T-cell (primary cell): ENCODE data around the gene KCNMA1. TPM values are rescaled to one million over a fixed set of nuclear protein-coding genes. Genes with fewer than 3 reads are reported as not detected.

Experiments used
- ATAC-seq, 4 experiments: fragments of 200-7000 bp in 3 of 4; fragments of 150-1000 bp in 1 of 4; cut with Tn5 transposase; replicated peaks in 1 of 4; 1 replicate in 3 of 4; 2 replicates in 1 of 4; pipeline ENCODE4 v1.10.0; 2021; ENCODE audit warnings: moderate library complexity in 3 of 4, mild to moderate bottlenecking in 2 of 4, moderate number of reproducible peaks in 1 of 4
- CTCF ChIA-PET, 2 donors: fragments of 300-600 bp; sonication (Branson Sonifier 250); formaldehyde crosslinking; loops; one replicate each; lab custom pipeline; 2022; ENCODE audit warnings: antibody characterized with exemption in 2 of 2; lab: Charles Lee
- POLR2A ChIA-PET, 2 donors: fragments of 300-600 bp; sonication (Branson Sonifier 250); formaldehyde crosslinking; loops; one replicate each; lab custom pipeline; 2022; ENCODE audit warnings: antibody characterized with exemption in 2 of 2; lab: Charles Lee
- DNase-seq, 35 experiments: peaks; one replicate each; pipeline versions ENCODE4 v3.0.0 to v3.0.0-alpha.2; 2013 to 2023
- H3K27ac ChIP-seq: one replicate; pipeline ENCODE4 v1.5.1; 2013; ENCODE audit warnings: low read length
- H3K27me3 ChIP-seq, 2 experiments: replicated peaks in 1 of 2; 1 replicate in 1 of 2; 2 replicates in 1 of 2; pipeline versions ENCODE4 v1.6.1 to v1.7.0; 2013; ENCODE audit warnings: low read length in 1 of 2, mixed read lengths in 1 of 2; ENCODE audit not compliant: control insufficient read depth in 2 of 2, insufficient read depth in 2 of 2; ENCODE audit errors: extremely low read depth in 1 of 2
- H3K36me3 ChIP-seq, 2 donors: 1 replicate in 1 of 2; 2 replicates in 1 of 2; pipeline versions ENCODE4 v1.6.1 to v1.7.0; 2013; ENCODE audit warnings: low read length in 1 of 2; ENCODE audit not compliant: control insufficient read depth in 2 of 2, insufficient read depth in 1 of 2; ENCODE audit errors: extremely low read depth in 1 of 2
- H3K4me1 ChIP-seq, 2 experiments: 1 replicate in 1 of 2; 2 replicates in 1 of 2; pipeline versions ENCODE4 v1.6.1 to v1.7.0; 2013; ENCODE audit warnings: low read length in 2 of 2, mixed read lengths in 1 of 2; ENCODE audit not compliant: insufficient read depth in 2 of 2, control insufficient read depth in 1 of 2; ENCODE audit errors: extremely low read depth in 1 of 2
- H3K4me3 ChIP-seq, 2 donors: 1 replicate in 1 of 2; 2 replicates in 1 of 2; pipeline versions ENCODE4 v1.5.1 to v1.7.0; 2013; ENCODE audit warnings: mild to moderate bottlenecking in 2 of 2, low read length in 1 of 2, moderate library complexity in 1 of 2; ENCODE audit not compliant: control insufficient read depth in 1 of 2; ENCODE audit errors: extremely low read depth in 1 of 2
- H3K9me3 ChIP-seq: 2 replicates; pipeline ENCODE4 v1.7.0; 2013
- H3K27ac Mint-ChIP-seq, 2 donors: one replicate each; pipeline ENCODE4 v1.8.0; 2020 to 2021; ENCODE audit warnings: mild to moderate bottlenecking in 2 of 2, mixed read lengths in 2 of 2
- H3K27me3 Mint-ChIP-seq, 2 donors: one replicate each; pipeline ENCODE4 v1.8.0; 2021 to 2022; ENCODE audit warnings: mixed read lengths in 2 of 2
- H3K36me3 Mint-ChIP-seq: one replicate; pipeline ENCODE4 v1.8.0; 2021; ENCODE audit warnings: mixed read lengths
- H3K4me1 Mint-ChIP-seq, 3 donors: one replicate each; pipeline ENCODE4 v1.8.0; 2020 to 2022; ENCODE audit warnings: mixed read lengths in 3 of 3, mild to moderate bottlenecking in 1 of 3
- H3K4me3 Mint-ChIP-seq, 3 donors: one replicate each; pipeline ENCODE4 v1.8.0; 2020 to 2022; ENCODE audit warnings: mild to moderate bottlenecking in 3 of 3, mixed read lengths in 3 of 3, moderate library complexity in 3 of 3
- H3K9me3 Mint-ChIP-seq, 3 donors: one replicate each; pipeline ENCODE4 v1.8.0; 2020 to 2022; ENCODE audit warnings: mixed read lengths in 3 of 3
- WGBS: methylation state at CpG from one replicate; pipeline ENCODE4 v1.1.5; 2013; ENCODE audit warnings: missing lambda C conversion rate; ENCODE audit not compliant: insufficient coverage; 5-methylcytosine and 5-hydroxymethylcytosine counted together
- total RNA-seq, 35 experiments: library from RNA in 6 of 35; stranded (reverse) in 6 of 35; fragments of 120-200 nt in 1 of 35; gene quantifications; one replicate each; pipeline versions ENCODE4 v1.2.1 to v1.2.4 and lab custom pipeline; 2013 to 2026

Gene KCNMA1
- total RNA-seq, 5 donors from 2014 or later (not counting 1 experiment from before 2014, with no cell fraction given): 0.14 to 1.6 (median 0.60) TPM

DNA sequence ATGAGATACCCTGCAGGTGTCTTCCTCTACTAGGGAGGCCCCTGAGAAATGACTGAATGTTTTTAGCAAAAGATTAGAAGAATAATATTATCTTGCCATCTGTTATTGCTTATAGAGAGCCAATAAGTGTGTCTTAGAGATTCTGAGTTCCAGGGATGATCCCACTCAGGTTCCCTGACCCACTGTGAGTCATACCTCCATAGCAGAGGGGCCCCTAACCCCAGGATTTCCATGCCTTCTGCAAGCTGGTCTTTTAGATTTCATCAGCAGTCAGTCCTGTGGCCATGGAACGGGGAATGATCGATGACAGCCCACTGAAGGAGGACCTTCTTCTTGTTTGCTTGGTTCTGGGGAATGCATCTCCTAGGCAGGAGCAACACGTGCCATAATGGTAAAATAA lies 333.4 kb downstream of the KCNMA1 start:
- ATAC-seq: no peak
- peaks cover 4 to 8% (median 8%) of the 10 kb centered on the region in 3 donors for H3K9me3 Mint-ChIP-seq
- DNase-seq: no peak
- no peaks in the 10 kb centered on the region for H3K9me3 ChIP-seq
- POLR2A ChIA-PET: no interaction called here
- no peak overlapping the region for H3K27ac Mint-ChIP-seq
- H3K4me3 ChIP-seq: no peak overlapping the region
- CTCF ChIA-PET: no interaction called here
- no peak overlapping the region for H3K27ac ChIP-seq
- no peaks in the 10 kb centered on the region for H3K4me1 ChIP-seq
- H3K4me1 Mint-ChIP-seq: no peaks in the 10 kb centered on the region
- H3K4me3 Mint-ChIP-seq: no peak overlapping the region
- peaks cover 7 to 8% of the 10 kb centered on the region in 2 donors for H3K27me3 Mint-ChIP-seq
- peaks cover 0 to 2% of the 10 kb centered on the region in 2 experiments for H3K27me3 ChIP-seq
- WGBS: 67% methylated on average over 3 of the region's 3 CpGs
- no peaks in the 10 kb centered on the region for H3K36me3 ChIP-seq
- H3K36me3 Mint-ChIP-seq: no peaks in the 10 kb centered on the region

GRCh38 chr10:77301305-77301730 lies 336.3 kb downstream of the KCNMA1 start:
- peaks cover 4 to 8% (median 5%) of the 10 kb centered on the region in 3 donors for H3K9me3 Mint-ChIP-seq
- Histone ChIP-seq H3K9me3 (no peaks in the 10 kb centered on the region), H3K36me3 (no peaks in the 10 kb centered on the region), H3K27ac (no peak overlapping the region), H3K4me3 (no peak overlapping the region), H3K27me3 (peaks cover 2 to 3% of the 10 kb centered on the region in 2 experiments), H3K4me1 (no peaks in the 10 kb centered on the region)
- peaks cover 5% of the 10 kb centered on the region in 2 donors for H3K27me3 Mint-ChIP-seq
- no peak overlapping the region for H3K27ac Mint-ChIP-seq
- WGBS: no CpG with 5 or more reads among the region's 3 CpGs
- no peak for ATAC-seq
- H3K4me3 Mint-ChIP-seq: no peak overlapping the region
- CTCF ChIA-PET: interaction anchor here in 1 of 2 donors (0.6 kb wide), 1 partner anchor 84 kb away, joined by 7 read pairs; no protein-coding TSS in a partner anchor
- no peaks in the 10 kb centered on the region for H3K4me1 Mint-ChIP-seq
- DNase-seq: no peak
- POLR2A ChIA-PET: no interaction called here
- H3K36me3 Mint-ChIP-seq: no peaks in the 10 kb centered on the region

GRCh38 chr10:77300682-77301302 lies 336.8 kb downstream of the KCNMA1 start:
- ChIA-PET POLR2A (no interaction called here), CTCF (interaction anchor here in 1 of 2 donors (0.6 kb wide), 1 partner anchor 84 kb away, joined by 7 read pairs; no protein-coding TSS in a partner anchor)
- H3K27ac ChIP-seq: no peak overlapping the region
- H3K4me1 ChIP-seq: no peaks in the 10 kb centered on the region
- Mint-ChIP-seq H3K27me3 (peaks cover 5% of the 10 kb centered on the region in 2 donors), H3K9me3 (peaks cover 4 to 8% (median 5%) of the 10 kb centered on the region in 3 donors), H3K4me1 (no peaks in the 10 kb centered on the region), H3K36me3 (no peaks in the 10 kb centered on the region), H3K27ac (no peak overlapping the region), H3K4me3 (no peak overlapping the region)
- H3K27me3 ChIP-seq: peaks cover 2 to 3% of the 10 kb centered on the region in 2 experiments
- no peaks in the 10 kb centered on the region for H3K9me3 ChIP-seq
- no peak overlapping the region for H3K4me3 ChIP-seq
- ATAC-seq: no peak
- no peak for DNase-seq
- WGBS: 67% methylated on average over 1 of the region's 3 CpGs
- no peaks in the 10 kb centered on the region for H3K36me3 ChIP-seq

DNA sequence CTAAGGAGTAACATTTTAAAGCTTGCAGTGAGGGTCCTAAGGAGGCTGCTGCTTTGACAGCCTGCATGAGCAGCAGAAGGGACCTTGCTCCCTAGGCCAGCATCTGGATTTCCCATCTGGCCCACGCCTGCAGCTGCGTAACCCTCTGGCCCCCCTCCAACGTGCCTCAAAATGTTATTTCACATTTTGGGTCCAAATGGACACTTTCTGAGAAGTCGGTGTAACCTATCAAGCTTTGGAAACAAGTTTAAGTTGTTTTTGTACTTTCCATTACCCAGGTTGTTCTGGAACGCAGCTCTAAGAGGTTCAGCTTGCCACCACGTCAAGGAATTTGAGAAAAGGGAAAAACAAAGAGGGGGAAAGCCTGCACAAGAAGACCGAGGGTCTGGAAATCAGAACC lies 338.3 kb downstream of the KCNMA1 start:
- Histone ChIP-seq H3K36me3 (no peaks in the 10 kb centered on the region), H3K27ac (no peak overlapping the region), H3K9me3 (no peaks in the 10 kb centered on the region), H3K27me3 (peaks cover 0 to 3% of the 10 kb centered on the region in 2 experiments), H3K4me3 (no peak overlapping the region), H3K4me1 (no peaks in the 10 kb centered on the region)
- Mint-ChIP-seq H3K27me3 (peaks cover 5% of the 10 kb centered on the region in 2 donors), H3K36me3 (no peaks in the 10 kb centered on the region), H3K4me3 (no peak overlapping the region), H3K4me1 (no peaks in the 10 kb centered on the region), H3K9me3 (peaks cover 4 to 8% (median 5%) of the 10 kb centered on the region in 3 donors), H3K27ac (no peak overlapping the region)
- no peak for ATAC-seq
- DNase-seq: no peak
- WGBS: 74% methylated on average over 4 of the region's 7 CpGs
- CTCF ChIA-PET: no interaction called here
- POLR2A ChIA-PET: no interaction called here

GRCh38 chr10:77297393-77297739 lies 340.2 kb downstream of the KCNMA1 start:
- no peak overlapping the region for H3K27ac ChIP-seq
- no peaks in the 10 kb centered on the region for H3K4me1 ChIP-seq
- H3K4me3 ChIP-seq: no peak overlapping the region
- ATAC-seq: no peak
- no peaks in the 10 kb centered on the region for H3K36me3 ChIP-seq
- Mint-ChIP-seq H3K9me3 (peaks cover 0 to 3% (median 0%) of the 10 kb centered on the region in 3 donors), H3K4me3 (no peak overlapping the region), H3K27ac (no peak overlapping the region), H3K4me1 (no peaks in the 10 kb centered on the region), H3K36me3 (no peaks in the 10 kb centered on the region), H3K27me3 (peaks cover 2 to 5% of the 10 kb centered on the region in 2 donors)
- 60% methylated on average over 1 of the region's 5 CpGs for WGBS
- DNase-seq: no peak
- H3K27me3 ChIP-seq: peaks cover 0 to 3% of the 10 kb centered on the region in 2 experiments
- POLR2A ChIA-PET: no interaction called here
- CTCF ChIA-PET: interaction anchor here in 1 of 2 donors (0.5 kb wide), 1 partner anchor 38 kb away, joined by 3 read pairs; no protein-coding TSS in a partner anchor
- H3K9me3 ChIP-seq: no peaks in the 10 kb centered on the region

- CTCF ChIA-PET: interaction anchor here in 1 of 2 donors (0.5 kb wide), 1 partner anchor 37 kb away, joined by 3 read pairs; no protein-coding TSS in a partner anchor
- no peaks in the 10 kb centered on the region for H3K36me3 ChIP-seq
- POLR2A ChIA-PET: no interaction called here
- Mint-ChIP-seq H3K36me3 (no peaks in the 10 kb centered on the region), H3K4me1 (no peaks in the 10 kb centered on the region), H3K27ac (no peak overlapping the region), H3K27me3 (peaks cover 2 to 5% of the 10 kb centered on the region in 2 donors), H3K4me3 (no peak overlapping the region), H3K9me3 (no peaks in the 10 kb centered on the region)
- H3K27me3 ChIP-seq: peaks cover 0 to 3% of the 10 kb centered on the region in 2 experiments
- no peaks in the 10 kb centered on the region for H3K4me1 ChIP-seq
- no peaks in the 10 kb centered on the region for H3K9me3 ChIP-seq
- ATAC-seq (no peak), DNase-seq (no peak)
- no peak overlapping the region for H3K27ac ChIP-seq
- no CpG with 5 or more reads among the region's 7 CpGs for WGBS
- H3K4me3 ChIP-seq: no peak overlapping the region
Observed at GRCh38 chr10:77296534-77297392, 340.8 kb downstream of the KCNMA1 start.
